Measurements from ENCODE around the gene CDH12. TPM values are rescaled to one million over a fixed set of nuclear protein-coding genes. Genes with fewer than 3 reads are reported as not detected.

Gene CDH12
- total RNA-seq: 1 to 10 TPM in 2 of 4 donors, under 1 TPM in 2; 0.38 to 2.8 (median 0.94) TPM

GRCh38 chr5:22852807-22853660, at the start of gene CDH12:
TSS of gene CDH12 (minus strand) at chr5:22853344.
- peaks cover 8% of the 10 kb centered on the region for H3K4me1 ChIP-seq
- TF ChIP-seq, protein P1, sequence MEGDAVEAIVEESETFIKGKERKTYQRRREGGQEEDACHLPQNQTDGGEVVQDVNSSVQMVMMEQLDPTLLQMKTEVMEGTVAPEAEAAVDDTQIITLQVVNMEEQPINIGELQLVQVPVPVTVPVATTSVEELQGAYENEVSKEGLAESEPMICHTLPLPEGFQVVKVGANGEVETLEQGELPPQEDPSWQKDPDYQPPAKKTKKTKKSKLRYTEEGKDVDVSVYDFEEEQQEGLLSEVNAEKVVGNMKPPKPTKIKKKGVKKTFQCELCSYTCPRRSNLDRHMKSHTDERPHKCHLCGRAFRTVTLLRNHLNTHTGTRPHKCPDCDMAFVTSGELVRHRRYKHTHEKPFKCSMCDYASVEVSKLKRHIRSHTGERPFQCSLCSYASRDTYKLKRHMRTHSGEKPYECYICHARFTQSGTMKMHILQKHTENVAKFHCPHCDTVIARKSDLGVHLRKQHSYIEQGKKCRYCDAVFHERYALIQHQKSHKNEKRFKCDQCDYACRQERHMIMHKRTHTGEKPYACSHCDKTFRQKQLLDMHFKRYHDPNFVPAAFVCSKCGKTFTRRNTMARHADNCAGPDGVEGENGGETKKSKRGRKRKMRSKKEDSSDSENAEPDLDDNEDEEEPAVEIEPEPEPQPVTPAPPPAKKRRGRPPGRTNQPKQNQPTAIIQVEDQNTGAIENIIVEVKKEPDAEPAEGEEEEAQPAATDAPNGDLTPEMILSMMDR (IDR thresholded peaks at IDR 0.05): no peak
- TF ChIP-seq POLR2AphosphoS5 (IDR thresholded peaks at IDR 0.05) (no peak), EP300 (IDR thresholded peaks at IDR 0.05) (no peak), POLR2A (IDR thresholded peaks at IDR 0.05) (no peak)
- H3K36me3 ChIP-seq: no peaks in the 10 kb centered on the region
- no peak within 1 kb of the TSS for H3K27ac ChIP-seq
- peak within 1 kb of the TSS; percentile 45 for H3K4me3 ChIP-seq
- no peaks in the 10 kb centered on the region for H3K9me3 ChIP-seq
- peaks cover 6% of the 10 kb centered on the region for H3K27me3 ChIP-seq
- DNase-seq (ENCODE audit: low spot score in 2 of 2): no peak
- WGBS: 2% methylated on average over 31 of the region's 31 CpGs

- H3K4me3 ChIP-seq: no peak overlapping the region
- WGBS: 67% methylated on average over 1 of the region's 5 CpGs
- H3K36me3 ChIP-seq: no peaks in the 10 kb centered on the region
- H3K27ac ChIP-seq: no peak overlapping the region
- H3K9me3 ChIP-seq: peaks cover 3% of the 10 kb centered on the region
- H3K4me1 ChIP-seq: no peaks in the 10 kb centered on the region
- no peaks in the 10 kb centered on the region for H3K27me3 ChIP-seq
- no peak for DNase-seq (ENCODE audit: low spot score in 2 of 2)
- TF ChIP-seq POLR2A (IDR thresholded peaks at IDR 0.05) (no peak), POLR2AphosphoS5 (IDR thresholded peaks at IDR 0.05) (no peak), EP300 (IDR thresholded peaks at IDR 0.05) (no peak)
- TF ChIP-seq, protein P1 (IDR thresholded peaks at IDR 0.05): no peak
Observed at GRCh38 chr5:22901885-22902284, 48.7 kb upstream of the CDH12 start.

- no peak overlapping the region for H3K4me3 ChIP-seq
- peaks cover 3% of the 10 kb centered on the region for H3K9me3 ChIP-seq
- WGBS: 92% methylated on average over 15 of the region's 17 CpGs
- TF ChIP-seq, protein P1 (IDR thresholded peaks at IDR 0.05): no peak
- TF ChIP-seq EP300 (IDR thresholded peaks at IDR 0.05): no peak
- no peak for TF ChIP-seq POLR2A (IDR thresholded peaks at IDR 0.05)
- no peak for TF ChIP-seq POLR2AphosphoS5 (IDR thresholded peaks at IDR 0.05)
- no peaks in the 10 kb centered on the region for H3K4me1 ChIP-seq
- H3K36me3 ChIP-seq: no peaks in the 10 kb centered on the region
- H3K27me3 ChIP-seq: no peaks in the 10 kb centered on the region
- DNase-seq (ENCODE audit: low spot score in 2 of 2): no peak
- H3K27ac ChIP-seq: no peak overlapping the region
Observed at GRCh38 chr5:22900801-22901310, 47.7 kb upstream of the CDH12 start.

GRCh38 chr5:22899341-22899740, 46.2 kb upstream of the CDH12 start:
- Histone ChIP-seq H3K27ac (no peak overlapping the region), H3K27me3 (no peaks in the 10 kb centered on the region), H3K4me3 (no peak overlapping the region), H3K9me3 (peaks cover 3% of the 10 kb centered on the region), H3K36me3 (no peaks in the 10 kb centered on the region), H3K4me1 (no peaks in the 10 kb centered on the region)
- TF ChIP-seq POLR2A (IDR thresholded peaks at IDR 0.05) (no peak), POLR2AphosphoS5 (IDR thresholded peaks at IDR 0.05) (no peak), EP300 (IDR thresholded peaks at IDR 0.05) (no peak)
- TF ChIP-seq, protein P1 (IDR thresholded peaks at IDR 0.05): no peak
- no peak for DNase-seq (ENCODE audit: low spot score in 2 of 2)
- WGBS: 92% methylated on average over 8 of the region's 8 CpGs

DNA sequence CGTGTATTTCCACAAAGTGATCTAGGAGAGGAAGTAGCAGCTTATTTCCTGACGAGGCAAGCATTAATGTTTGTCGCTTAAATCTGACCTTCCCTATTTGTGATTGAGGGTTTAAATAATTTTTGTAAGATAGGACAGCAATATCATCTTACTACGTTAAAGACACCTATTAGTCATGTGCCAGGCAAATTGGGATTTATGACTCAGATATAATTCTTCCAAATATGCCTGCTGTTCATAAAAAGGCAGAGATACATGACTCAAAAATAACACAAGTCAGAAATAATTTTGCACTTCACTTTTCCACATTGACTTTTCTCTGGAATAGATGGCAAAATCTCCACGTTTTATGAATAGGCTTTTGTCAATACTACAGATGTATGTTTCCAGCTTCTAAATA, 43.0 kb upstream of the CDH12 start:
- H3K4me1 ChIP-seq: peaks cover 5% of the 10 kb centered on the region
- H3K9me3 ChIP-seq: peaks cover 3% of the 10 kb centered on the region
- no peak for DNase-seq (ENCODE audit: low spot score in 2 of 2)
- 49% methylated on average over 5 of the region's 5 CpGs for WGBS
- no peaks in the 10 kb centered on the region for H3K36me3 ChIP-seq
- TF ChIP-seq POLR2A (IDR thresholded peaks at IDR 0.05): no peak
- no peak for TF ChIP-seq POLR2AphosphoS5 (IDR thresholded peaks at IDR 0.05)
- TF ChIP-seq EP300 (IDR thresholded peaks at IDR 0.05): no peak
- TF ChIP-seq, protein P1 (IDR thresholded peaks at IDR 0.05): no peak
- H3K27ac ChIP-seq: no peak overlapping the region
- H3K27me3 ChIP-seq: no peaks in the 10 kb centered on the region
- H3K4me3 ChIP-seq: no peak overlapping the region

Measured in suprapubic skin (tissue), 4 donors.